GM18907 (cell line): Measurements from ENCODE around the gene CCNK.

Source experiments
- ATAC-seq: cut with Tn5 transposase; IDR thresholded peaks from one replicate; pipeline ENCODE4 v1.9.1; 2021; ENCODE audit warnings: mild to moderate bottlenecking, moderate library complexity; ENCODE audit not compliant: unreplicated experiment

Gene CCNK

GRCh38 chr14:99518441-99519346, 37.5 kb downstream of the CCNK start:
- ATAC-seq: peak; percentile 62

GRCh38 chr14:99519347-99519881, 38.2 kb downstream of the CCNK start:
- no peak for ATAC-seq

GRCh38 chr14:99519931-99520421, 38.8 kb downstream of the CCNK start:
- no peak for ATAC-seq

- ATAC-seq: no peak
Measured at GRCh38 chr14:99520571-99521081, 39.4 kb downstream of the CCNK start.

GRCh38 chr14:99521176-99522024, 40.2 kb downstream of the CCNK start:
- ATAC-seq: no peak

GRCh38 chr14:99522025-99522401, 40.8 kb downstream of the CCNK start:
- ATAC-seq: no peak

- ATAC-seq: no peak
Measured at GRCh38 chr14:99522457-99522891, 41.3 kb downstream of the CCNK start.

- ATAC-seq: no peak
Measured at GRCh38 chr14:99522934-99523703, 41.9 kb downstream of the CCNK start.

- no peak for ATAC-seq
Measured at GRCh38 chr14:99523704-99524055, 42.5 kb downstream of the CCNK start.

GRCh38 chr14:99524091-99524661, 43.0 kb downstream of the CCNK start:
- no peak for ATAC-seq

GRCh38 chr14:99524804-99525698, 43.8 kb downstream of the CCNK start:
- ATAC-seq: no peak

GRCh38 chr14:99525699-99526080, 44.5 kb downstream of the CCNK start:
- no peak for ATAC-seq

GRCh38 chr14:99527026-99527425, 45.8 kb downstream of the CCNK start:
- ATAC-seq: no peak

GRCh38 chr14:99527427-99528076, 46.3 kb downstream of the CCNK start:
- no peak for ATAC-seq

GRCh38 chr14:99529899-99530298, 48.7 kb downstream of the CCNK start:
- ATAC-seq: no peak

GRCh38 chr14:99530407-99531155, 49.4 kb downstream of the CCNK start:
- ATAC-seq: no peak

GRCh38 chr14:99531251-99532096, 50.3 kb downstream of the CCNK start:
- no peak for ATAC-seq
